NAMALWA (cell line): ENCODE data around the gene CEACAM19.
"Not testable (repeated sequence)": the region's sequence is repeated elsewhere in the genome, so short reads cannot be mapped to it uniquely, and the experiment has no call there.

ENCODE experiments used
- DNase-seq: peaks from one replicate; pipeline ENCODE4 v3.0.0-alpha.2; 2015; ENCODE audit warnings: low spot score

Gene CEACAM19

DNA sequence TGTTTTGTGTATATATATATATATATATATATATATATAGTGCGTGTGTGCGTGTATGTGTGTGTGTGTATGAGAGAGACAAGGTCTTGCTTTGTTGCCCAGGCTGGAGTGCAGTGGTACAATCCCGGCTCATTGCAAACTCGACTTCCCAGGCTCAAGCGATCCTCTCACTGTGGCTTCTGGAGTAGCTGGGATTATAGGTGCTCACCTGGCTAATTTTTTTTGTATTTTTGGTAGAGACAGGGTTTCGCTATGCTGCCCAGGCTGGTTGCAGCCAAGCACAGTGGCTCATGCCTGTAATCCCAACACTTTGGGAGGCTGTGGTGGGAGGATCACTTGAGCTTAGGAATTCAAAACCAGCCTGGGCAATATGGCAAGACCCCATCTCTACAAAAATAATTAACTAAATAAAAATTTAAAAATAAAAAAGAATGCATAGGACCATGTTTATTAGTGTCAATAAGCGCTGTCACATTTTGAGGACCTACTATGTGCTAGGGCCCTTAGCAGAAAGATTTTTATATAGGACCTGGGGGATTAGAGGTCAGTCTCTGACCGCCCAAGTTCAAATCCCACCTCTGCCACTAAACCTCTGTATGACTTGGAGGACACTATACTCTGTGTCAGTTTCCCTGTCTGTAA is 25.8 kb upstream of the CEACAM19 start:
- DNase-seq = no peak

DNA sequence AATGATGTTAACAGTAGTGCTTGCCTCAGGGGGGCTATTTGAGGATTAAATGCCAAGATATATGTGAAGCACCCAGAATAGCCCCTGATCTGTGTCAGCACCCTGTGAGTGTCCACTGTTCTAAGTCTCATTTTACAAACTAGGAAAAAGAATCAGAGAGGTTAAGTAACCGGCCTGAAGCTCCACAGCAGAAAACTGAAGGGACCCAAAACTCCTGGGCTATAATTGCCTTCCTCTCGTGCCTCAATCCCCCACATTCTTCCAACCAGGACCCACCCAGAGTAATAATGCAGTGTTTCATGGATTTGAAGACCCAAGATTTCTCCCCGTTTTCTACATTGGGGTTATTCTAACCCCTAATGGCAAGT is 25.2 kb upstream of the CEACAM19 start:
- no peak for DNase-seq

DNA sequence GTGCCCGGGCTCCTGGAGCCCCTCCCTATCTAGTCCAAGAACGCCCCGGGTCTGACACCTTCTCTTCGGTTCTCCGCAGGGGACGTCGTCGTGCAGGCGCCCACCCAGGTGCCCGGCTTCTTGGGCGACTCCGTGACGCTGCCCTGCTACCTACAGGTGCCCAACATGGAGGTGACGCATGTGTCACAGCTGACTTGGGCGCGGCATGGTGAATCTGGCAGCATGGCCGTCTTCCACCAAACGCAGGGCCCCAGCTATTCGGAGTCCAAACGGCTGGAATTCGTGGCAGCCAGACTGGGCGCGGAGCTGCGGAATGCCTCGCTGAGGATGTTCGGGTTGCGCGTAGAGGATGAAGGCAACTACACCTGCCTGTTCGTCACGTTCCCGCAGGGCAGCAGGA is 24.1 kb upstream of the CEACAM19 start:
- DNase-seq = no peak

DNA sequence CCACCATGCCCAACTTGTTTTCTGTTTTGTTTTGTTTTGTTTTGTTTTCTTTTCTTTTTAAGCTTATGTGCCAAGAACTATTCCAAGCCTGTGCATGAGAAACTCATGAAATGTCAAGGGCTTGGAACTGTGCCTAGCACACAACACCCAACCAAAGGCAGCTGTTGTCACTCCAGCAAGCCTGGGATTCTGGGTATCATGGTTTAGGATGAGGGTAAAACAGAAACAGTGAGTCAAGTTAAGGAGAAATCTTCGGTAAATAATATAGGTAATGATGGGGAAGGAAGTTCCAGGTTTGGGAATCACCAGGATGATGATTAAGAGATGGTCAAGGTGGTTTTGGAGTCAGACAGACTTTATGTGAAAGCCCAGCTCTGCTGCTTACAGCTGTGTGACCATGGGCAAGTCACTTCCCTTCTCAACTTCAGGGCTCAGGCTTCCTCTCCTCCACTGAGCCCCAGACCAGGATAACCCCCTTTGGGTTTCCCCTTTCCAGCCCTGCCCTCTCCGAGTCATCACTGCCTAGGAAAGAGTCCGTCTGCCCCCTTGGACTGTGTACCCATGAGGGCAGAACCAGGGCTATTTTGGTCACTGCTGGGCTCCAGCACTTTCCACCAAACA is 22.5 kb upstream of the CEACAM19 start:
- DNase-seq = no peak

DNA sequence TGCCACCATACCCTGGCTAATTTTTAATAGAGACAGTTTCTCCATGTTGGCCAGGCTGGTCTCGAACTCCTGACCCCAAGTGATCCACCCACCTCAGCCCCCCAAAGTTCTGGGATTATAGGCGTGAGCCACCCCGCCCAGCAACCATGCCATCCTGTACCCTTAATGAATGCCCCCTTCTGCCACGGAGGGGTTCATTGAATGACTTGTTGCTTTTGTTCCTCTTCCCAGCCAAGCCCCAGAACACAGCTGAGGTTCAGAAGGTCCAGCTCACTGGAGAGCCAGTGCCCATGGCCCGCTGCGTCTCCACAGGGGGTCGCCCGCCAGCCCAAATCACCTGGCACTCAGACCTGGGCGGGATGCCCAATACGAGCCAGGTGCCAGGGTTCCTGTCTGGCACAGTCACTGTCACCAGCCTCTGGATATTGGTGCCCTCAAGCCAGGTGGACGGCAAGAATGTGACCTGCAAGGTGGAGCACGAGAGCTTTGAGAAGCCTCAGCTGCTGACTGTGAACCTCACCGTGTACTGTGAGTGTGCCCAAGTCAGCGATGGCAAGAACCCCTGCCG is 21.6 kb upstream of the CEACAM19 start:
- DNase-seq = no peak

DNA sequence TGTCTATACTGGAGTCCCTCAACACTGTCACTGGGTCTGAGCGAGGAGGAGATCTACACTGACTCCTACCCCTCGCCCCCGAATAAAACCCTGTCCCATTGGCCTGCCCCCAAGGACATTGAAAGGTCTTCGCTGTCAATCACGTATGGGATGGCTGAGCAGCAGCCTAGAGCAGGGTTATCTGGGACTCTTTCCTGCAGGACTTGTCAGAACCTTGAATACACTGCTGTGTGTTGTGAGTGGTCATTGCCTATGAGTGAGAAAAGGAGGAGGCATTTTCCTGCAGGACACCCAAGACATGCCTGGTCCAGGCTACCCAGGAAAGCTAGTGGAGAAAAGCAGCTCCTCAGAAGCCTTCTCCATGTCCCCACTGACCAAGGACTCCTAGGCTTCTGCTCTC is 17.9 kb upstream of the CEACAM19 start:
- no peak for DNase-seq

DNA sequence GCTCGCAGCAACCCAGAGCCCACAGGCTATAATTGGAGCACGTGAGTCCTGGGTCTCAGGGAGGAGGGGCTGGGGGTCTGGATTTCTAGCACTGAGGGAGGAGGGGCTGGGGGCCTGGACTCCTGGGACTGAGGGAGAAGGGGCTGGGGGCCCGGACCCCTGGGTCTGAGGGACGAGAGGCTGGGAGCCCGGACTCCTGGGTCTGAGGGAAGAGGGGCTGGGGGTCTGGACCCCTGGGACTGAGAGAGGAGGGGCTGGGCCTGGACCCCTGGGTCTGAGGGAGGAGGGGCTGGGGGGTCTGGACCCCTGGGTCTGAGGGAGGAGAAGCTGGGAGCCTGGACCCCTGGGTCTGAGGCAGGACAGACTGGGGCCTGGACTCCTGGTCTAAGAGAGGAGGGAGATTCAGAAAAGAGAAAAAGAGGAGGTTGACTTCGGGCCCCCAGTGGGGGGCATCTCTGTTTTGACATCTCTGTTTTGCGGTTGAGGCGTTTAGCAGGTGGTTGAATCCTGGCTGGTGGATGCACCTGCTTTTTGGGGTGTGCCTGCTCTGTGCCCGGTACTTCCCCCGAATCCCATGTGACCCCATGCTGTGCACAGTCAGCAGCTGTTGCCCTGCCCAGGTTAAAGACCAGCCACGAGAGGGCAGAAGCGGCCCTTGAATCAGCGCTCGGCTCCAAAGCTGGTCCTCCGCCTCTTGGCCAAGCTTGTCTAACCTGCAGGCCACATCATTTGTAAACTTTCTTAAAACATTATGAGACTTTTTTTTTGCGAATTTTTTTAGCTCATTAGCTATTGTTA is 17.1 kb upstream of the CEACAM19 start:
- DNase-seq = peak; percentile 93

DNA sequence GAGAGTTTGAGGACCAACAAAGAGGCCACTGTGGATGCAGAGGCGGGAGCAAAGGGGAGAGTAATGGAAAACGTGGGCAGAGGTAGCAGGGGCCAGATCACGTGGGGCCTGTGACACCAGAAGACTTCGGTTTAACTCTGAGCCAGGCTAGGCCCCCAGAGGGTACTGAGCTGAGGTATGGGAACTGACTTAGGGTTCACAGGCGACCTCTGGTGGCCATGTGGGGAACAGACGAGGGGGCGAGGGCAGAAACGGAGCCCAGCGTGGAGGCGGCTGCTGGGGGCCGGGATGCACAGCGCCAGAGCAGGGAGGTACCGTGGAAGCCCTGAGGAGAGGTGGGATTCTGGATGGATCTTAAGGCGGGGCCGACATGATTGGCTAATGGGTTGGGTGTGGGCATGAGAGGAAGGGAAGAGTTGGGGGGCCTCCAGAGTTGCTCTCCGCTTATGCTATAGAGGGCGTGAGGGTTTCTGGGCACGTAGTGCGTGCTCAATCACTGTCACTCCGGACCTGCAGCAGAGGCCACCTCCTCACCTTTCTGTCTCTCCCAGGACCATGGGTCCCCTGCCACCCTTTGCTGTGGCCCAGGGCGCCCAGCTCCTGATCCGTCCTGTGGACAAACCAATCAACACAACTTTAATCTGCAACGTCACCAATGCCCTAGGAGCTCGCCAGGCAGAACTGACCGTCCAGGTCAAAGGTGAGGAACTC is 13.9 kb upstream of the CEACAM19 start:
- peak; percentile 84 for DNase-seq

DNA sequence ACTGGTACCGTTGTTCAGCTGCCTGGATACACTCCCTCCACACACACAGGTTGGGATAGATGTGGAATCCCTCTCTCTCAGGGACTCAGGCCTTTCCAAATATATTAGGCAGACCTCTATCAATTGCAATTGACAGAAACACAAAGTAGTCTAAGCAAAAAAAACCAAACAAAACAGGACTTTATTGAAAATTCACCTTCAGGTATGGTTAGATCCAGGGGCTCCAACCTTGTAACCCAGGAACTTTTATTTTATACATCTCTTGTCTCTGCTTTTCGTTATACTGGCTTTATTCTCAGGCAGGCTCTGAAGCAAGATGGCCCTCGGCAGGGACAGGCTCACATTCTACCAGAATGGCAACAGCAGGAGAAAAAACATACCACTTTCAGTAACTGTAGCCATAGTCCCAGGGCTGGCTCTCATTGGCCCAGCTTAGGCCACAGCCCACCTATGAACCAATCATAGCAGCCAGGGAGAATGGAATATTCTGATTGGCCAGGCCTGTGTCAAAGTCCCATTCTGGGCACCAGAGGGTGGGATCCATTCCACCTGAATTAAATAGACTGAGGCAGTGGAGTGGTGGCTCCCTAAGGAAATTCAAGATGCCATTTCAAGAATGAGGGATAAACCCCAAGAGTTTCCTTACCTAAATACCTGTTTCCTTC is 13.1 kb upstream of the CEACAM19 start:
- peak; percentile 44 for DNase-seq

DNA sequence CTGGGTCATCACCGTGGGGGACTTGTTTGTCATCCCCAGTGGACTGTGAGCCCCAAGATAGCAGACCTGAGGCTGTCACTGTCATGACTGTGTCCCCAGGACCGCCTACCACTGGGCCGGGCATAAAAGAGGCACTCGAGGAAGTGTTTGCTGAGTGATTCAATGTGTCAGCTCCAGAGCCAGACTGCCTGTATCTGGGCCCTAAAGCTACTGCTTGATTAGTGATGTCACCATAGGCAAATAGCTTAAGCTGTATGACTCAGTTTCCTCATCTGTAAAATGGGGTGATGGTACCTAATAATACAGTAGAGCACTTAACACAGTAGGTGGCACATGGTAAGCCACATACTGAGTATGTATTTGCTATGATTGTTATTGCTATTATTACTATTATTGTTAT is 11.2 kb upstream of the CEACAM19 start:
- DNase-seq = no peak

DNA sequence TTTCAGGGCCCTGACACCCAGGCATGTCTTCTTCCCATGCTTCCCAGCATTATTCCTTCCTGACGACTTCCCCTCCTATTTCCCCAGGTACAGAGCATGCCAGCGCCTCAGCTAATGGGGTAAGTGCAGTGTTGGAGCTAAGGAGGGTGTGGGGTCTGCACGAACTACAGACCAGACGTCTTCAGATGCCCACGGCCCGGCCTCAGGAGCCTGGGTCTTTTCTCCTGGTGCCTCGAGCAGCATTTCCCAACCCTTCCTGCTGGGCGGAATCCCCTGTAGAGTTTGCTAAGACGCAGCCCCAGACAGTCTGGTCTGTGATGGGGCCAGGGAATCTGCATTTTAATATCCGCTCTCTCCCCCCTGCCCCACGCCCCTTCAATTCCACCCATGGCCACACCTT is 10.1 kb upstream of the CEACAM19 start:
- DNase-seq = no peak

DNA sequence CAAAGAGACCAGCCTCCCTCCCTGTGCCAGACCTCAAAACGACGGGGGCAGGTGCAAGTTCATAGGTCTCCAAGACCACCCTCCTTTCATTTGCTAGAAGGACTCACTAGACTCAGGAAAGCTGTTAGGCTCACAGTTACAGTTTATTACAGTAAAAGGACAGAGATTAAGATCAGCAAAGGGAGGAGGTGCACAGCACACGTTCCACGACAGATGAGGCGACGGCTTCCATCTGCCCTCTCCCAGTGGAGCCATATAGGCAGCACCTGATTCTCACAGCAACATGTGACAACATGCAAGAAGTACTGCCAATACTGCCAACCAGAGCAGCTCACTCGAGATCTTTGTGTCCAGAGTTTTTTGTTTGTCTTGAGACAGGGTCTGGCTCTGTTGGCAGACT is 9.4 kb upstream of the CEACAM19 start:
- no peak for DNase-seq

DNA sequence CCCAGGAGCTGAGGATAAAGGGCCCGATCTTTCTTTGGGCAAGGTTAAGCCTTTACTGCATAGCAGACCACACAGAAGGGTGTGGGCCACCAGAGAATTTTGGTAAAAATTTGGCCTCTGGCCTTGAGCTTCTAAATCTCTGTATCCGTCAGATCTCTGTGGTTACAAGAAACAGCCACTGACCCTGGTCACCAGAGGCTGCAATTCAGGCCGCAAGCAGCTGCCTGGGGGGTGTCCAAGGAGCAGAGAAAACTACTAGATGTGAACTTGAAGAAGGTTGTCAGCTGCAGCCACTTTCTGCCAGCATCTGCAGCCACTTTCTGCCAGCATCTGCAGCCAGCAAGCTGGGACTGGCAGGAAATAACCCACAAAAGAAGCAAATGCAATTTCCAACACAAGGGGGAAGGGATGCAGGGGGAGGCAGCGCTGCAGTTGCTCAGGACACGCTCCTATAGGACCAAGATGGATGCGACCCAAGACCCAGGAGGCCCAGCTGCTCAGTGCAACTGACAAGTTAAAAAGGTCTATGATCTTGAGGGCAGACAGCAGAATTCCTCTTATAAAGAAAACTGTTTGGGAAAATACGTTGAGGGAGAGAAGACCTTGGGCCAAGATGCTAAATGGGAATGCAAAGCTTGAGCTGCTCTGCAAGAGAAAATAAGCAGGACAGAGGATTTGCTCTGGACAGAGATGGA is 8.4 kb upstream of the CEACAM19 start:
- no peak for DNase-seq

DNA sequence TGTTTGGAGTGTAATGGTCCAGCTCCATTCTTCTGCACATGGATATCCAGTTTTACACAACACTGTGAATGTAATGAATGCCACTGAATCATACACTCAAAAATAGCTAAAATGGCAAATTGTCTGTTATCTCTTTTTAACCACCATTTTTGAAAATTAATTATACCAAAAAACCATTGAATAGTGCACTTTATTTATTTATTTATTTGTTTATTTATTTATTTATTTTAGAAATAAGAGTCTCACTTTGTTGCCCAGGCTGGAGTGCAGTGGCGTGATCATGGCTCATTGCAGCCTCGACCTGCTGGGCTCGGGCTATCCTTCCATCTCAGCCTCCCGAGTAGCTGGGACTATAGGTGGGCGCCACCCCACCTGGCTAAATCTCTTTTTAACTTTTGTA is 7.3 kb upstream of the CEACAM19 start:
- no peak for DNase-seq

DNA sequence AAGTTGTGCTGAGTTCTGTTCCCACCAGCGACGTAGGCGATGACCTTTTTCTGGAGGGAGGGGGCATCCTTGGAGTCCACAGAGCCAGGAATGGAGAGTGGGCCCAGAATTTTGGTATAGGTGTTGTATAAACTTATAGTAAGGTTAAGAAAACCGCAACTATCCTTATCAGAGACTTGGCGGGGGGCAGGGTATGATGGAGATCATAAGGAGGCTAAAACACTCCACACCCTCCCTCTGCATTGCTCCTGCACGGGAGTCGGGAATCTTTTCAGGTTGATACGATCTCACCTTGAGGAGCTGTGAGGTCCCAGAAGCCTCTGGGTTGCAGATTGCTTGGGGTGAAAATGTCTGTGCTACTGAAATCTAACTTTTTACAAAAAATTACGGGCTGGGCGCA is 6.3 kb upstream of the CEACAM19 start:
- no peak for DNase-seq

DNA sequence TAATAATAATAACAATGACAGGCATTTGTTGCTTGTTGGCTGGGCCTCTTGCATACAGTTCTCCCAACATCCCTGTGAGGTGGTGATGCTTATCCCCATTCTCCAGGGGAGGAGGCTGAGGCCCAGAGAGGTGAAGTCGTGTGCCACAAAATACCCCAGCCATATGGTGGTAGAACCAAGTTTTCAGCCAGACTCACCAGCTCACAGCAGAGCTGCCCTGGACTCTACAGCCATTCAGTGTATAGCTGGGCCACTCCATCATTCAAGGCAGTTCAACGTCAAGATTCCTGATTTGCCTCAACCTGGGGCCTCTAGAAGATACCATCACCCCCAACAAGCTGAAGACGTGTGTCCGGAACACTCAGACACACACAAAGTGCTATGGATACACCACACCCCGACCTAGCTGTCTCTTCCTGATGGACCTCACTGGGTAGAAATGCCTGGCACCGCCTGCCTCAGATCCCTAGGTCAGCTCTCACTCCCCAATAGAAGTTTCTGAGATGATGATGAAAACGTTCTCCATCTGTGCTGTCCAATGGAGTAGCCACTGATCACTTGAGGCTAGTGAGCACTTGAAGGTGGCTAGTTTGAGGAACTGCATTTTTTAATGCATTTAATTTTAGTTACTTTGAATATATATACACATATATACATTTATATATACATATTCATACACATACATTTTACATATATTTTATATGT is 4.3 kb upstream of the CEACAM19 start:
- DNase-seq = no peak

DNA sequence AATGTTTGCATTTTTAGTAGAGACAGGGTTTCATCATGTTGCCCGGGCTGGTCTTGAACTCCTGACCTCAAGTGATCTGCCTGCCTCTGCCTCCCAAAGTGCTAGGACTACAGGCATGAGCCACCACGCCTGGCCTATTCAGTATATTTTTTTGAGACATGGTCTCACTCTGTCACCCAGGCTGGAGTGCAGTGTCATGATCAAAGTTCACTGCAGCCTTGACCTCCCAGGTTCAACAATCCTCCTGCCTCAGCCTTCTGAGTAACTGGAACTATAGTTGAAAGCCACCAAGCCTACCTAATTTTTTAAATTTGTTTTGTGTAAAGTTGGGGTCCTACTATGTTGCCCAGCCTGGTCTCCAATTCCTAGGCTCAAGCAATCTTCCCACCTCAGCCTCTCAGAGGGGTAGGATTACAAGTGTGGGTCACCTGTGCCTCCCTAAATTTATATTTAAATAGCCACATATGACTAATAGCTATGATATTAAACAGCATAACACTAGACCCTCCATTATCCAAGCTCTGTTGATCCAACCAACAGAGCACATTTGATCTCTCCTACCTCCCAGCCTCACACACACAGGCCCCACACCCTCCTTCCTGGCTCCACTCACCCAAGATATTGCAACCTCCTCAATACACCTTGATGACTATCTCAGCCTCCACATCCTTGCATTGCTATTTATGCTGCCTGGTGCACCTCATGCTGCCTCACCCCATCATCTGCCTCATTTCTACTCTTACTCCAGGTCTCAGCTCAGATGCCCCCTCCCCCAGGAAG is 2.1 kb upstream of the CEACAM19 start:
- DNase-seq = no peak

DNA sequence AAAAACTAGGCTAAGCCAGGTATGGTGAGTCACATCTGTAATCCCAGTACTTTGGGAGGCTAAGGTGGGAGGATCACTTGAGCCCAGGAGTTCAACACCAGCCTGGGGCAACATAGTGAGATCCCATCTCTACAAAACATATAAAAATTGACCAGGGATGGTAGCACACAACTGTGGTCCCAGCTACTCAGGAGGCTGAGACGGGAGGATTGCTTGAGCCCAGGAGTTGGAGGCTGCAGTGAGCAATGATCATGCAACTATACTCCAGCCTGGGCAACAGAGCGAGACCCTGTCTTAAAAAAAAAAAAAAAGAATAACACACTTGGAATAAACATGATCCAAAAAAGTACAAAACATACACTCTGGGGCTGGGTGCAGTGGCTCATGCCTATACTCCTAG is 1.3 kb upstream of the CEACAM19 start:
- DNase-seq = not testable (repeated sequence)

DNA sequence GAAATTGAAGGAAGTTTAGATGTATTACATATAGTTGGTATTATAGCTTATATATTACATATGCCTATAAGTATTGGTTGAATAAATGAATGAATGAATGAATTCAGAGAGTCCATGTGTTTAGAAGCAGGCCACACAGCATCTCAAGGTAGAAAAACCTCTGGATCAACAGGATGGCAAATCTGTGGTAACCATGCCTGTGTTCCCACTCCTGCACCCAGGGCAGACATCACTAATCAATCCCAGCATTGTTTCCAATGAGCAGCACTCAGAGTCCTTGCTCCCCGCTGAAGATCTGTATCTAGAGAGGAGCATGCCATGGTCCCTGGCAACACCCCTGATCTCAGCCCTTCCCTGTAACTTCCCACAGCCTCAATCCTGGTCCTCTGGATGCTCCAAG is 944 bp downstream of the CEACAM19 start:
- DNase-seq = no peak

DNA sequence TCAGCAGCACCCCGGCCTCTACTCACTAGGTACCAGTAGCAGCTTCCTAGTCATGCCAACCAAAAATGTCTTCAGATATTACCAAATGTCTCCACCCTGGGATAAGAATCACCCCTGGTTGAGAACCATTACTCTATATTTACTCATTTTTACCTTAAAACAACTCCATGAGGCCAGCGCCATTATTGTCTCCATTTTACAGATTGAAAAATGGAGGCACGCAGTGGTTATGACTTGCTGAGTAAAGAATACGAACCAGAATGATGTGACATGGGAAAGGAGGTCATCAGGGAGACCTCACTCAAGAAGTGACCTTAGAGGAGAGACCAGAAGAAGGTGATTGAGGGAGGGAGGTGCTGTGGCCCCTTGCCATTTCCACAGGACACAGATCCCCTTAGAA is 2.2 kb downstream of the CEACAM19 start:
- DNase-seq = no peak
